Measurements from ENCODE around the gene ELP1. TPM values are rescaled to one million over a fixed set of nuclear protein-coding genes. Genes with fewer than 3 reads are reported as not detected.
A peak's percentile ranks its signal among the peaks of the same experiment; 100 is the strongest.

ELP1 gene
- total and polyA plus RNA-seq, 2 donors (not counting 1 experiment from before 2014, with no cell fraction given) = 18.7 to 41.9 TPM

GRCh38 chr9:108845507-108845906 lies 88.4 kb downstream of the ELP1 start:
- no peak for DNase-seq (ENCODE audit: low read depth in 2 of 2)
- Histone ChIP-seq H3K27ac (ENCODE audit: insufficient read depth, low read length) (no peak overlapping the region), H3K36me3 (ENCODE audit: control insufficient read depth, insufficient read depth, low read length) (no peaks in the 10 kb centered on the region), H3K4me3 (replicated peaks in 1 of 4; ENCODE audit: control extremely low read depth in 1 of 4, insufficient read depth in 1 of 4, low read depth in 3 of 4, low read length in 4 of 4) (no peak overlapping the region), H3K27me3 (ENCODE audit: control insufficient read depth, insufficient read depth, low read length) (no peaks in the 10 kb centered on the region), H3K4me1 (ENCODE audit: control insufficient read depth, extremely low read depth, insufficient read depth, low read length) (no peaks in the 10 kb centered on the region), H3K79me2 (ENCODE audit: control insufficient read depth, insufficient read depth, low read length) (no peaks in the 10 kb centered on the region), H3K9me3 (ENCODE audit: control insufficient read depth, insufficient read depth, low read depth, low read length) (no peaks in the 10 kb centered on the region), H4K20me1 (ENCODE audit: control insufficient read depth, extremely low read depth, insufficient read depth, low read length) (no peaks in the 10 kb centered on the region), H3K9ac (ENCODE audit: insufficient read depth, low read length) (no peak overlapping the region), H2AFZ (ENCODE audit: low read length) (no peak overlapping the region), H3K4me2 (ENCODE audit: extremely low read depth, insufficient read depth, low read length) (no peak overlapping the region)
- TF ChIP-seq CTCF (conservative IDR thresholded peaks at IDR 0.05 in 1 of 2, IDR thresholded peaks at IDR 0.05 in 1 of 2; ENCODE audit: low read depth in 1 of 2, low read length in 2 of 2) (no peak), EZH2 (IDR thresholded peaks at IDR 0.05; ENCODE audit: low read length, missing control alignments) (no peak)

GRCh38 chr9:108844856-108845255 lies 89.1 kb downstream of the ELP1 start:
- Histone ChIP-seq H3K4me2 (ENCODE audit: extremely low read depth, insufficient read depth, low read length) (no peak overlapping the region), H3K27ac (ENCODE audit: insufficient read depth, low read length) (no peak overlapping the region), H3K4me1 (ENCODE audit: control insufficient read depth, extremely low read depth, insufficient read depth, low read length) (no peaks in the 10 kb centered on the region), H4K20me1 (ENCODE audit: control insufficient read depth, extremely low read depth, insufficient read depth, low read length) (no peaks in the 10 kb centered on the region), H3K36me3 (ENCODE audit: control insufficient read depth, insufficient read depth, low read length) (no peaks in the 10 kb centered on the region), H3K4me3 (replicated peaks in 1 of 4; ENCODE audit: control extremely low read depth in 1 of 4, insufficient read depth in 1 of 4, low read depth in 3 of 4, low read length in 4 of 4) (no peak overlapping the region), H3K9ac (ENCODE audit: insufficient read depth, low read length) (no peak overlapping the region), H3K79me2 (ENCODE audit: control insufficient read depth, insufficient read depth, low read length) (no peaks in the 10 kb centered on the region), H2AFZ (ENCODE audit: low read length) (no peak overlapping the region), H3K9me3 (ENCODE audit: control insufficient read depth, insufficient read depth, low read depth, low read length) (no peaks in the 10 kb centered on the region), H3K27me3 (ENCODE audit: control insufficient read depth, insufficient read depth, low read length) (no peaks in the 10 kb centered on the region)
- DNase-seq (ENCODE audit: low read depth in 2 of 2) = no peak
- TF ChIP-seq EZH2 (IDR thresholded peaks at IDR 0.05; ENCODE audit: low read length, missing control alignments) (no peak), CTCF (conservative IDR thresholded peaks at IDR 0.05 in 1 of 2, IDR thresholded peaks at IDR 0.05 in 1 of 2; ENCODE audit: low read depth in 1 of 2, low read length in 2 of 2) (no peak)

GRCh38 chr9:108844391-108844790 lies 89.5 kb downstream of the ELP1 start:
- H3K9me3 ChIP-seq (ENCODE audit: control insufficient read depth, insufficient read depth, low read depth, low read length) = no peaks in the 10 kb centered on the region
- H3K4me2 ChIP-seq (ENCODE audit: extremely low read depth, insufficient read depth, low read length) = no peak overlapping the region
- no peaks in the 10 kb centered on the region for H3K36me3 ChIP-seq (ENCODE audit: control insufficient read depth, insufficient read depth, low read length)
- no peak overlapping the region for H2AFZ ChIP-seq (ENCODE audit: low read length)
- DNase-seq (ENCODE audit: low read depth in 2 of 2) = peak in 1 of 2 donors; percentile 14
- H4K20me1 ChIP-seq (ENCODE audit: control insufficient read depth, extremely low read depth, insufficient read depth, low read length) = no peaks in the 10 kb centered on the region
- H3K4me3 ChIP-seq (replicated peaks in 1 of 4; ENCODE audit: control extremely low read depth in 1 of 4, insufficient read depth in 1 of 4, low read depth in 3 of 4, low read length in 4 of 4) = no peak overlapping the region
- TF ChIP-seq CTCF (conservative IDR thresholded peaks at IDR 0.05 in 1 of 2, IDR thresholded peaks at IDR 0.05 in 1 of 2; ENCODE audit: low read depth in 1 of 2, low read length in 2 of 2) = no peak
- no peak for TF ChIP-seq EZH2 (IDR thresholded peaks at IDR 0.05; ENCODE audit: low read length, missing control alignments)
- H3K27me3 ChIP-seq (ENCODE audit: control insufficient read depth, insufficient read depth, low read length) = no peaks in the 10 kb centered on the region
- H3K27ac ChIP-seq (ENCODE audit: insufficient read depth, low read length) = no peak overlapping the region
- no peak overlapping the region for H3K9ac ChIP-seq (ENCODE audit: insufficient read depth, low read length)
- no peaks in the 10 kb centered on the region for H3K79me2 ChIP-seq (ENCODE audit: control insufficient read depth, insufficient read depth, low read length)
- H3K4me1 ChIP-seq (ENCODE audit: control insufficient read depth, extremely low read depth, insufficient read depth, low read length) = no peaks in the 10 kb centered on the region

All from fibroblast of lung (primary cell).